HL-60 (cell line): ENCODE measurements around the gene CDKN2B-AS1.

ENCODE experiments used
- DNase-seq, 2 experiments: peaks; one replicate each; pipeline ENCODE4 v3.0.0-alpha.2; 2010 to 2020; ENCODE audit warnings: low read depth in 1 of 2, low spot score in 1 of 2
- H3K27ac ChIP-seq: fragments of 250-450 bp; sonication (Bioruptor Pico); replicated peaks from 2 replicates; pipeline ENCODE4 v1.5.1; 2020; ENCODE audit warnings: mild to moderate bottlenecking, moderate library complexity
- H3K27me3 ChIP-seq: fragments of 250-450 bp; sonication (Bioruptor Pico); 2 replicates; pipeline ENCODE4 v1.5.1; 2021; ENCODE audit warnings: mild to moderate bottlenecking, moderate library complexity; ENCODE audit not compliant: insufficient read depth, poor library complexity, severe bottlenecking
- H3K4me3 ChIP-seq: replicated peaks from 2 replicates; pipeline ENCODE4 v1.5.1; 2011; ENCODE audit warnings: mild to moderate bottlenecking, control low read depth, low read length; ENCODE audit not compliant: insufficient read depth
- GABPA ChIP-seq: IDR thresholded peaks from 2 replicates; pipeline ENCODE4 v1.6.1; 2012; ENCODE audit warnings: low read depth
- POLR2AphosphoS5 ChIP-seq: IDR thresholded peaks from 2 replicates; pipeline ENCODE4 v1.6.1; 2012; ENCODE audit warnings: low read depth
- REST ChIP-seq: IDR thresholded peaks from 2 replicates; pipeline ENCODE4 v1.6.1; 2012; ENCODE audit warnings: low read depth; ENCODE audit not compliant: insufficient replicate concordance
- SPI1 ChIP-seq: IDR thresholded peaks from 2 replicates; pipeline ENCODE4 v1.6.1; 2012; ENCODE audit warnings: low read depth, mild to moderate bottlenecking, borderline replicate concordance
- TF ChIP-seq, protein P1 (sequence below): IDR thresholded peaks from one replicate; pipeline ENCODE4 v1.5.1; 2011; ENCODE audit warnings: low read length, control low read depth, inconsistent platforms; ENCODE audit not compliant: insufficient read depth

CDKN2B-AS1 gene

GRCh38 chr9:22036866-22037626 is 42.5 kb downstream of the CDKN2B-AS1 start:
- H3K27me3 ChIP-seq: no peaks in the 10 kb centered on the region
- TF ChIP-seq POLR2AphosphoS5: no peak
- TF ChIP-seq GABPA: no peak
- TF ChIP-seq, protein P1, sequence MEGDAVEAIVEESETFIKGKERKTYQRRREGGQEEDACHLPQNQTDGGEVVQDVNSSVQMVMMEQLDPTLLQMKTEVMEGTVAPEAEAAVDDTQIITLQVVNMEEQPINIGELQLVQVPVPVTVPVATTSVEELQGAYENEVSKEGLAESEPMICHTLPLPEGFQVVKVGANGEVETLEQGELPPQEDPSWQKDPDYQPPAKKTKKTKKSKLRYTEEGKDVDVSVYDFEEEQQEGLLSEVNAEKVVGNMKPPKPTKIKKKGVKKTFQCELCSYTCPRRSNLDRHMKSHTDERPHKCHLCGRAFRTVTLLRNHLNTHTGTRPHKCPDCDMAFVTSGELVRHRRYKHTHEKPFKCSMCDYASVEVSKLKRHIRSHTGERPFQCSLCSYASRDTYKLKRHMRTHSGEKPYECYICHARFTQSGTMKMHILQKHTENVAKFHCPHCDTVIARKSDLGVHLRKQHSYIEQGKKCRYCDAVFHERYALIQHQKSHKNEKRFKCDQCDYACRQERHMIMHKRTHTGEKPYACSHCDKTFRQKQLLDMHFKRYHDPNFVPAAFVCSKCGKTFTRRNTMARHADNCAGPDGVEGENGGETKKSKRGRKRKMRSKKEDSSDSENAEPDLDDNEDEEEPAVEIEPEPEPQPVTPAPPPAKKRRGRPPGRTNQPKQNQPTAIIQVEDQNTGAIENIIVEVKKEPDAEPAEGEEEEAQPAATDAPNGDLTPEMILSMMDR: no peak
- TF ChIP-seq REST: no peak
- TF ChIP-seq SPI1: no peak
- H3K4me3 ChIP-seq: no peak overlapping the region
- H3K27ac ChIP-seq: 0 out of 2 replicates have a peak overlapping the region, but pooled peaks have one; percentile 14
- DNase-seq: no peak

DNA sequence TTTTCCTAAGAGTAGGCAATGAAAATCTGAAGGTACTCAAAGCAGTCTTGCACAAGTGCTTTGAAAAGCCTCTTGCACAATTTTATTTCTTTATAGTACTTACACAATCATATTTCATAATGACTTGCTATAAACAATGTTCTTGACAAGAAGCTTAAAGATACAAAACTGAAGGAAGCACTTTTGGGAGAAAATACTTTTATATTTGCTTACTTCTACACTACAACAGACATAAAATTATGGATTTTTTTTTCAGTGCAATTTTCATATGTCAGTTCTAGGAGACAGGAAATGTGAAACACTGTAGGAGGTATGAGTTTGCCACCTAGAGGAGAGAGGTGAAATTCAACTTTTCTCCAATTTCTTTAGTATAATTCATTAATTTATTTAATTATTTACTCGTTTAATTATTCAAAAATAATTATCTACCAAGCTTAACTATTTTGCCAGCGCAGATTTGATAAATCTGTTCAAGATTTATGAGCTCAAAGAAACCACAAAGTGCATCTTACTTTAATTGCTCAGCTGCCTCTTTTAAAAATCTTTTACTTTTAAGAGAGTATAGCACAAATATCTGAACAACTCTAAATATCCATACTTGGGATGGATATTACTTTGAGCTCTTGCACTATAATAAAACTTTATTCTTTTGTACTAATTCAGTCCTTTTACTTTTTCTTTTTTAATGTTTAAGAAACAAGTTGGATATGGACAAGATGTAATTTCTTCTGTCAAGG is 43.5 kb downstream of the CDKN2B-AS1 start:
- no peak for TF ChIP-seq POLR2AphosphoS5
- TF ChIP-seq GABPA: no peak
- TF ChIP-seq, protein P1: no peak
- TF ChIP-seq SPI1: no peak
- H3K27me3 ChIP-seq: no peaks in the 10 kb centered on the region
- no peak overlapping the region; the same call in 1 of the 2 replicates for H3K27ac ChIP-seq
- peak in 1 of 2 experiments; percentile 36 for DNase-seq
- no peak overlapping the region for H3K4me3 ChIP-seq

DNA sequence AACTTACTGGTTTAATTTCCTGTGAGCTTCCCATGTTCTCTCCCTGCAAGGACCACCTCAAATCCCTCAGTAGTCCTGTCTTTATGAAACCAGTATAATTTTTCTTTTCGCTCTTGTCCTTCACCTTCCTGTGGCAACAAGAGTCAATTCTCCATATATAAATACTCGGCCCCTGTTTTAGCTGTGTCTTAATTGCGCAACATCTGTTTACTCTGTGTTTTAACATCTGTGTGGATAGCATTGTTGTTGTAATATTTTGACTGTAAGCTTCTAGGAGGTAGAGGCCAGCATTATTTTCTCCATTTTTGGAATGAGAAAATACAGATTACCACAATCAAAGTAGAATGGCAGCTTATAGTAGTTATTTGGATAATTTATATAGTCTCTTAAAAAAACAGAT is 44.7 kb downstream of the CDKN2B-AS1 start:
- H3K27ac ChIP-seq: no peak overlapping the region

More for the DNA sequence above, 44.7 kb downstream of the CDKN2B-AS1 start:
- no peak for DNase-seq
- Histone ChIP-seq H3K4me3 (no peak overlapping the region), H3K27me3 (no peaks in the 10 kb centered on the region)
- TF ChIP-seq REST (no peak), GABPA (no peak), POLR2AphosphoS5 (no peak), SPI1 (no peak)
- TF ChIP-seq, protein P1: no peak
